ENCODE data around the gene IL2RA. TPM values are rescaled to one million over a fixed set of nuclear protein-coding genes. Genes with fewer than 3 reads are reported as not detected.

Gene IL2RA
- total and polyA plus RNA-seq, 9 of the 15 experiments (the other 6 are each of a cell fraction or from before 2014, with no cell fraction given), result 0.95 TPM; not detected in 8

- H3K36me3 ChIP-seq (ENCODE audit: control insufficient read depth, insufficient read depth, low read length), result no peaks in the 10 kb centered on the region
- no peak for TF ChIP-seq ZNF76 (CRISPR knock-in tag; IDR thresholded peaks at IDR 0.05; ENCODE audit: borderline replicate concordance)
- TF ChIP-seq ZNF347 (CRISPR knock-in tag; IDR thresholded peaks at IDR 0.05; ENCODE audit: low read depth), result no peak
- TF ChIP-seq NRF1 (conservative IDR thresholded peaks at IDR 0.05 in 1 of 2, IDR thresholded peaks at IDR 0.05 in 1 of 2), result peak in 1 of 2 experiments; percentile 47; a peak in 2 of 4 replicates
- no peak for TF ChIP-seq PHF20 (IDR thresholded peaks at IDR 0.05; ENCODE audit: partially characterized antibody)
- peaks cover 3 to 10% of the 10 kb centered on the region in 2 experiments; a peak in 3 of 5 replicates for H3K4me1 ChIP-seq (replicated peaks in 1 of 2; ENCODE audit: control insufficient read depth in 2 of 2, insufficient read depth in 2 of 2, low read length in 2 of 2)
- no peaks in the 10 kb centered on the region for H3K79me2 ChIP-seq (ENCODE audit: control insufficient read depth, insufficient read depth, low read length)
- WGBS (ENCODE audit: insufficient coverage, low coverage, missing lambda C conversion rate), result 6% methylated on average over 14 of the region's 14 CpGs
- ChIA-PET POLR2A (interaction anchor here (0.6 to 1.2 kb wide), 3 partner anchors 9 to 355 kb away, joined by 3 read pairs; no protein-coding TSS in a partner anchor), CTCF (ENCODE audit: low intra/inter-chr PET ratio) (interaction anchor here (1.1 kb wide), 1 partner anchor 97 kb away, joined by 4 read pairs; no protein-coding TSS in a partner anchor)
- no peak overlapping the region for H3K9ac ChIP-seq (ENCODE audit: insufficient read depth in 1 of 2, low read depth in 2 of 2, low read length in 2 of 2)
- in situ Hi-C loops (cut with MboI), result no loop called here
- no peaks in the 10 kb centered on the region for H3K9me1 ChIP-seq (ENCODE audit: control insufficient read depth, insufficient read depth, low read length)
- no peak overlapping the region for H3K4me3 ChIP-seq
- H4K20me1 ChIP-seq (replicated peaks; ENCODE audit: control insufficient read depth, insufficient read depth, low read length), result peaks cover 5% of the 10 kb centered on the region; the same call in 1 of the 2 replicates
- FAIRE-seq, result no peak
- intact Hi-C loops (cut with micrococcal nuclease), result no loop called here
- no peak for DNase-seq (ENCODE audit: extremely low read depth in 1 of 4, low spot score in 3 of 4)
- no peak overlapping the region for H2AFZ ChIP-seq (ENCODE audit: low read depth, low read length)
- peaks cover 15 to 23% of the 10 kb centered on the region in 2 experiments for H3K27me3 ChIP-seq (ENCODE audit: control insufficient read depth in 2 of 2, insufficient read depth in 2 of 2, low read length in 2 of 2)
- BruUV-seq (replicated peaks), result no TSS peak
- no peak for ATAC-seq
- H3K27ac ChIP-seq (ENCODE audit: extremely low read depth, low read depth, low read length), result no peak overlapping the region
- H3K4me2 ChIP-seq (ENCODE audit: insufficient read depth, low read length), result no peak overlapping the region
- H3K9me3 ChIP-seq (replicated peaks; ENCODE audit: control insufficient read depth, insufficient read depth, low read depth, low read length), result no peaks in the 10 kb centered on the region
These were observed 15.2 kb downstream of the IL2RA start for GRCh38 chr10:6046773-6047611.
